Testis (tissue), 2 donors: ENCODE data around the gene DNAH10.

Experiments used
- POLR2A ChIP-seq: fragments of 450-650 bp; IDR thresholded peaks from one replicate; pipeline ENCODE4 v1.6.1; 2017; ENCODE audit warnings: antibody characterized with exemption, mild to moderate bottlenecking, moderate library complexity
- TF ChIP-seq, protein P1 (sequence below), 3 experiments: fragments of 450-650 bp in 2 of 3; fragments of 200-600 bp in 1 of 3; sonication (generic) in 1 of 3; IDR thresholded peaks; one replicate each; pipeline ENCODE4 v1.5.1; 2016 to 2019; ENCODE audit warnings: antibody characterized with exemption in 3 of 3, mild to moderate bottlenecking in 2 of 3, moderate library complexity in 1 of 3

DNA sequence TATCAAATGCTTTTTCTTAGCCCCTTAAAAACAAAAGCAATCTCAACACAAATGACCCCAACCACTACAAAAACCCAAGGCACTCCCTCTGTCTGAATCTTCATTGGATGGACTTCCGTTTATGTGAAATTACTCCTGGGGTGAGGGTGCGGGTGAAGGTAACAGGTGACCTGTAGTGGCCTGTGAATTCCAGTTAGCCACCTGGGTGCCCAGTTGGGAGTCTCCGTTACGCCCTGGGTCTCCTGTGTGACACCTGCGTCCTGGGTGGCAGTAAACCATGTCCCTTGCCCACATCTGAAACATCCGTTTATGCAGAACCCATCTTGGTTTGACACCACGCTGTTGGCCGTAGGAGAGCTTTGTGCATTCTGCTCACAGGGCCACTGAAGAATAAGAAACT, 148.0 kb downstream of the DNAH10 start:
- TF ChIP-seq, protein P1, sequence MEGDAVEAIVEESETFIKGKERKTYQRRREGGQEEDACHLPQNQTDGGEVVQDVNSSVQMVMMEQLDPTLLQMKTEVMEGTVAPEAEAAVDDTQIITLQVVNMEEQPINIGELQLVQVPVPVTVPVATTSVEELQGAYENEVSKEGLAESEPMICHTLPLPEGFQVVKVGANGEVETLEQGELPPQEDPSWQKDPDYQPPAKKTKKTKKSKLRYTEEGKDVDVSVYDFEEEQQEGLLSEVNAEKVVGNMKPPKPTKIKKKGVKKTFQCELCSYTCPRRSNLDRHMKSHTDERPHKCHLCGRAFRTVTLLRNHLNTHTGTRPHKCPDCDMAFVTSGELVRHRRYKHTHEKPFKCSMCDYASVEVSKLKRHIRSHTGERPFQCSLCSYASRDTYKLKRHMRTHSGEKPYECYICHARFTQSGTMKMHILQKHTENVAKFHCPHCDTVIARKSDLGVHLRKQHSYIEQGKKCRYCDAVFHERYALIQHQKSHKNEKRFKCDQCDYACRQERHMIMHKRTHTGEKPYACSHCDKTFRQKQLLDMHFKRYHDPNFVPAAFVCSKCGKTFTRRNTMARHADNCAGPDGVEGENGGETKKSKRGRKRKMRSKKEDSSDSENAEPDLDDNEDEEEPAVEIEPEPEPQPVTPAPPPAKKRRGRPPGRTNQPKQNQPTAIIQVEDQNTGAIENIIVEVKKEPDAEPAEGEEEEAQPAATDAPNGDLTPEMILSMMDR (IDR thresholded peaks at IDR 0.05), result no peak
- no peak for TF ChIP-seq POLR2A
